GM19328 (cell line): ENCODE results near the gene KRTAP19-1.
A peak's percentile ranks its signal among the peaks of the same experiment; 100 is the strongest.
"Not testable (repeated sequence)": the region's sequence is repeated elsewhere in the genome, so short reads cannot be mapped to it uniquely, and the experiment has no call there.

Experiments
- ATAC-seq: cut with Tn5 transposase; IDR thresholded peaks from one replicate; pipeline ENCODE4 v1.9.1; 2021; ENCODE audit warnings: mild to moderate bottlenecking, moderate library complexity; ENCODE audit not compliant: unreplicated experiment

Gene KRTAP19-1

DNA sequence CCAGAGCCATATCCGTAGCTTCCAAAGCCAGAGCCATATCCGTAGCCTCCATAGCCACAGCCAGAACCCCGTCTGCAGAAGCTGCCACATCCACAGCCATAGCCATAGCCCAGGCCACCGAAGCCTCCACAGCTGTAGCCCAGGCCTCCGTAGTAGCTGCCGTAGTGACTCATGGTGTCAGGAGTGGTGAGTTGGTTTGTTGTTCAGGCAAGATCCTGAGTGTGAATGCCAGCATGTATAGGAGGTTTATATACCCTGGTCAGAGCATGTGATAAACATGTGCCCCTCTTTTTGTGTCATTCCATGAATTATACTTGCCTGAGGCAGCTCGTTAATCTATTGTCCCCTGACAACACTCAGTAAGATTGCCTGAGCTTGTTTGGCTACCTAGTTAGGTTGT, at the start of gene KRTAP19-1:
TSS of gene KRTAP19-1 (minus strand) at position 223 of the 400 bp plus-strand sequence. CDS start at position 173, 50 bp downstream.
- no peak for ATAC-seq

DNA sequence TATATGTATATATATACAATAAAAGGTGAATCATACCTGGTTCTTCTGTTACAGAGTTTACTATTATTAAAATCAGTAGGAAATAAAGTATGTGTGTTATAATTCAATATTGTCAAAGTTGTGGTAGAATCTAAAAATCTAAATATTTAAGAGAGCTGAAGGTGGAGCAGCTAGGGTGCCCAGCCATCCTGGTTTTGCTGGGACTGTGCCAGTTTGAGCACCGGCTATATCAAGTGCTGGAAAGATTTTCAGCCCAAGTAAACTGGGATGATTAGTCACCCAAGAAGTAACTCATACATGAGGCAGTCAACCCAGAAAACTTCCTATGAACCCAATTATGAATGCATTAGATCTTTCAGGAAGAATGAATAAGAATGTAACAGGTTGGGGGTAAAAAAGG, 38.7 kb upstream of the KRTAP19-1 start:
- ATAC-seq, result no peak

DNA sequence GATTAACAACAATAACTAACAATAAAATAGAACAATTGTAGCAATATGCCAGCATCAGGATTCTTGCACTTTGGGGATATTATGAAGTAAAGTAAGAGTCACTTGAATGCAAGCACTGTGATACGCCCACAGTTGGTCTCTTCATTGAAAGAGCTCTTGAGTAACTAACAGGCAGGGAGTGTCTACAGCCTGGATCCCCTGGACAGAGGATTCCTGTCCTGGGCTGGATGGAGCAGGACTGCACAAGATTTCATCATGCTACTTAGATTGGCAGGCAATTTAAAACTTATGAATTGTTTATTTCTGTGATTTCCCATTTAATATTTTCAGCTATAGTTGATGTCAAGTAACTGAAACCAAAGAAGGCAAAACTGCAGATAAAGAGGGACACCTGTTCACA, 35.5 kb upstream of the KRTAP19-1 start:
- no peak for ATAC-seq

DNA sequence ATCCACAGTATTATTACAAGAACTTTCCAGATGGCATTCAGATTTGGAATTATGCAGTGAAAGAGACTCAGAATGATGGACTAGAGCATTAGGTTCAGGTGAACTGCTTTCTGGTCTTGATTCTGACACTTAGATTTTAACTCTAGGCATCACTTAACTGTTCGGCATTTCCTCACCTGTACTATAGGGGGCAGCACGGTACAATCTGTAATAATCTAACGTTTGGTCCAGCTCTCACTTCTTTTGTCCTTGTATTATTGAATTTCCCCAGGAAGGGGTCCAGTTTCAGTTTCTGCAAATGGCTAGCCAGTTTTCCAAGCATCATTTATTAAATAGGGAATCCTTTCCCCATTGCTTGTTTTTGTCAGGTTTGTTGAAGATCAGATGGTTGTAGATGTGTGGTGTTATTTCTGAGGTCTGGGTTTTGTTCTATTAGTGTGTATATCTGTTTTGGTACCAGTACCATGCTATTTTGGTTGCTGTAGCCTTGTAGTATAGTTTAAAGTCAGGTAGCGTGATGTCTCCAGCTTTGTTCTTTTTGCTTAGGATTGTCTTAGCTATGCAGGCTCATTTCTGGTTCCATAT, 25.5 kb upstream of the KRTAP19-1 start:
- not testable (repeated sequence) for ATAC-seq

DNA sequence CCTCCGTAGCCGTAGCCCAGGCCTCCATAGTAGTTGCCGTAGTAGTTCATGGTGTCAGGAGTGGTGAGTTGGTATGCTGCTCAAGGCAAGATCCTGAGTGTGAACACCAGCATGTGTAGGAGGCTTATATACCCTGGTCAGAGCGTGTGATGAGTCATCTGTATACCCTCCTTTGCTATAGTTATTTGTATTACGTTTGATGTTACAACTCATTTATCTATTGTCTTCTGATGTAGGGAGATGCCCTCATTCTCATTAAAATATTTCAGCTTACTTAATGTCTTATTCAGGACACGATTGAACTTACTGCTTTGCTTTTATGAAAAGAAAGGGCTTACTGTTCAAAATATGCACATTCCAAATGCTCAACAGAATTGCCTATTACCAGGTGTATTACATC, 21.9 kb upstream of the KRTAP19-1 start, which contains the start of gene KRTAP19-5:
TSS of gene KRTAP19-5 (minus strand) at position 101 of the 400 bp plus-strand sequence. CDS start at position 50, 51 bp downstream.
- ATAC-seq, result no peak

DNA sequence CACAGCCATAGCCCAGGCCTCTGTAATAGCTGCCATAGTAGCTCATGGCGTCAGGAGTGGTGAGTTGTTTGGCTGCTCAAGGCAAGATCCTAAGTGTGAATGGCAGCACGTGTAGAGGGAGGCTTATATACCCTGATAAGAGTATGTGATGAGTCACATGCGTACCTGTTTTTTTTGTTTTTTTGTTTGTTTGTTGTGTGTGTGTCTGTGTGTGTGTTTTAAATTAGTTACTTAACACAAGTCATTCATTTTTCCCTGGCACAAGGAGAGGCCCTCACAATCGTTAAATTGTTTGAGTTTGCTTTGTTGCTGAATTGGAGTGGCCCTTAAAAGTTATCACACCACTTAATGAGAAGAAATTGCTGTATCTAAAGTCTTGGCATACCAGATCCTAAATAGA, 16.9 kb upstream of the KRTAP19-1 start, which contains the start of gene KRTAP19-4:
TSS of gene KRTAP19-4 (minus strand) at position 101 of the 400 bp plus-strand sequence. CDS start at position 46, 55 bp downstream.
- no peak for ATAC-seq

DNA sequence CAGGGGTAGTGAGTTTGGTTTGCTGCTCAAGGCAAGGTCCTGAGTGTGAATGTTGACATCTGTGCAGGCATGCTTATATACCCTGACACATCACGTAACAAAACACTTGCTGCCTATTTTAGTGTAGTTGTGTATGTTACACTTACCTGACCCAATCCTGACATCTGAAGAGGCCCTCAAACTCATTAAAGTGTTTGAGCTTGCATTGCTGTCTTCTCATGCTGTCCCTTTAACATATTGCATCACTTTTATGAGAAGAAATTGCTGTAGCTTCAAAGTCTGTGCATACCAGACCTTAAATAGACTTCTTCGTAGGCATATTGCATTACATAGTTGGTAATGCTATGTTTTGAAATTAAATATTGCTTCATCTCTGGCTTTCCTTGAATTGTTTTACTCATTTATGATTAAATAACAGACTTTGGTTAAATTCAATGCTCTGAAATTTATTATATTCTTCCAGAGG, 11.8 kb upstream of the KRTAP19-1 start, which contains the start of gene KRTAP19-3:
TSS of gene KRTAP19-3 (minus strand) at position 51 of the 466 bp plus-strand sequence. CDS start 56 bp downstream, outside the sequence.
- no peak for ATAC-seq

DNA sequence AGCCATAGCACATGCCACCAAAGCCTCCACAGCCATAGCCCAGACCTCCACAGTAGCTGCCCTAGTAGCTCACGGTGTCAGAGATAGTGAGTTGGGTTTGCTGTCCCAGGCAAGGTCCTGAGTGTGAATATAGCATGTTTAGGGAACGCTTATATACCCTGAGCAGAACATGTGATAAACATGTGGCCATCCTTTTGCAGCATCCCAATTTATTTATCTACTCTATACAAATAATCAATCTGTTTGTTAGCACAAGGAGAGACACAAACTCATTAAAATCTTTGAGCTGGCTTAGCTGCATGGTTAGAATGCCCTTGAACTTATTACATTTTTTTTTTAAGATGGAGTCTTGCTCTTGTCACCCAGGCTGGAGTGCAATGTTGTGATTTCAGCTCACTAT, 7.2 kb upstream of the KRTAP19-1 start, which contains the start of gene KRTAP19-2:
TSS of gene KRTAP19-2 (minus strand) at position 101 of the 400 bp plus-strand sequence. CDS start at position 13, 88 bp downstream.
- no peak for ATAC-seq

DNA sequence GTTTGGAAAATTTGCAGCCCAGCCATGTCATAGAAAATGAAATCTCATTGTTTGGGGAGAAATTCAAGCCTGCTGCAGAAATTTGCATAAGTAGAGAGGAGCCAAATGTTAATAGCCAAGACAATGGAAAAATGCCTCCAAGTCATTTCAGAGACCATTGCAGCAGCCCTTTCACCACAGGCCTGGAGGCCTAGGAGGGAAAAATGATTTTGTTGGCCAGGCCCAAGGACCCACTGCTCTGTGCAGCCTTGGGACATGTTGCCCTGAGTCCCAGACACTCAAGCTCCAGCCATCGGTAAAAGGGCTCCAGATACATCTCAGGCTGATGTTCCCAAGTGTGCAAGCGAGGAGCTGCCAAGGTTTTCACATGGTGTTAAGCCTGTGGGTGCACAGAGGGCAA, 6.0 kb upstream of the KRTAP19-1 start:
- ATAC-seq, result no peak

DNA sequence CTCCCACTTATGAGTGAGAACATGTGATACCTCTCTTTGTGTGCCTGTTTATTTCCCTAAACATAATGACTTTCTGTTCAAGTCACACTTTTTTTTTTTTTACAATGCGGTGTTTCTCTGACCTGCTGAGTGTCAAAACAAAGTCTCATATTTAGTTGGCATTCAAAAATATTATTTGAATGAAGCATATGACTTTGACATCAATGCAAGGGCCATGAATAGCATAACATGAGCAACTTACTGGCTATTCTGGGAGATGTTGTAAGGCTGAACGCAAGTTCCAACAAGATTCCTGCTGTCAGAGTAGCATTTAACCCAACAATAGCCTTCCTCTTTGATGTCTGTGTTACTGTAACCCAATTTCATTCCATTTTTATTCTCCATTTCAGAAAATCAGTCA, 2.0 kb upstream of the KRTAP19-1 start:
- no peak for ATAC-seq

DNA sequence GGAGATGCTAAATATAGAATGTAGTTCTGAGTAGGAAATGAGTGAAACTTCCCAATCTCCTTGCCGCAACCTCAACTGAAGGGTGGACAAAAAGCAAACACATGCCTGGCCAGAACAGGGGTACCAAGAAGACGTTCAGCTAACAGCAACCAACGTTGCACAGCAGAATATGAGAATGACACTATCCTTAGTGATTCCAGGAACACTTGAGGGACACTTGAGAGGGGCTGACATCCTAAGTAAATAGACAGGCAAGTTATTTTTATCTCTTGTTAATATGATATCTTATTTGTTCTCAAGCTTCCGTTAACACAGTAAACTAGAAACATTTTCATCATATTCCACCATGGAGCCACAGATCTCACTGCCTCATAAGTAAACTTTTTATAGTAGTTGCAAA, 908 bp downstream of the KRTAP19-1 start:
- ATAC-seq, result no peak

DNA sequence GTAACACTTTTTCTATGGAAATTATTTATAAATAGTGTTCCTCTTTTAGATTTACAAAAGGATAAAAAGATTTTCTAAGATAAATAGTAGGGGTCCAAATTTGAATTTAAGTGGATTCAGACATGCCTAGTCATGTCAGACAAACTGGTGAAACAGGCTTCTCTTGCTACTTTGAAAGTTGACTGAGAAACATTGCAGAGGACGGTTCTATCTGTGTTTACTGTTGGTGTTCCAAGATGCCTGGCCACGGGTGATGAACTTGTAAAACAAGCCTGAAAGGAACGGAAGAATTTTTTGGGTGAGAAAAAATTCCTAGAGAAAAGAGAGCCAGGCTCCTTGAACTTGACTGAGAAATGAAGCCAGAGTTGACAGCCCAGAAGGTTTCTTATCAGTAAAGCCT, 2.2 kb downstream of the KRTAP19-1 start:
- ATAC-seq, result no peak

DNA sequence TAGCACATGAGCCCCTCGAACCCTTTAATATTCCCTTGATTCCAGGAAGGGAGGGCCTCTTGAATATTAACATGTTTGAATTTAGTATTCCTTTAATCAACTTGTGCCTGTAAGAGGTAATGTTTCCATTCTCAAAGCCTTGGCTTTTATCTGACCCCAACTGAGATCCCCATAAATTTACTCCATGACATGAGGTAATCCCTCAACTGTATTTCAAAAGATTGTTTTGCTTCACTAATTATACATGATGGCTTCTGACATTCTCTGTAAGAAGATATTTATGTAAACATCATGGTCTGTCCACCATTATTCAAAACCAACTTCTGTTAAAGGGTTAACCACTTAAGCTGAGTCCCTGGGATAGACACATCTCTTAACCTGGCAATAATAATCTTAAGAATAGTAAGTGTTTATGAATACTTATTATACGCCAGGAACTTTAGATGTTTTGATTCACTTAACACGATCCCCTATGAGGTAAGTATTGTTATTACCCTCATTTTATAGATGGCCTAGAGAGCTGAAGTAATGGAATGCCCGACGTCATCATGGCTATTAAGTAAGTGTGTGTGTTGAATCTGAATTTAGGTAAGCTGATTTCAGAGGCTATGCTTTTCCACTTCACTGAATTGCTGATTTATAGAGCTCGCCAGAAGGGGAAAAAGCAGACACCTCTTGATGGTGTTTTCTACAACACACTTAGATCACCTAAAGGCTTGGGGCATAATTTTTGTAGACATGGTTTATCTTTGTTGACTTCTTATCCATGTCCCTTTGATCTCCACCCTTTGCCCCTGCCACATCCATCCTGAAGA, 11.1 kb downstream of the KRTAP19-1 start:
- no peak for ATAC-seq

DNA sequence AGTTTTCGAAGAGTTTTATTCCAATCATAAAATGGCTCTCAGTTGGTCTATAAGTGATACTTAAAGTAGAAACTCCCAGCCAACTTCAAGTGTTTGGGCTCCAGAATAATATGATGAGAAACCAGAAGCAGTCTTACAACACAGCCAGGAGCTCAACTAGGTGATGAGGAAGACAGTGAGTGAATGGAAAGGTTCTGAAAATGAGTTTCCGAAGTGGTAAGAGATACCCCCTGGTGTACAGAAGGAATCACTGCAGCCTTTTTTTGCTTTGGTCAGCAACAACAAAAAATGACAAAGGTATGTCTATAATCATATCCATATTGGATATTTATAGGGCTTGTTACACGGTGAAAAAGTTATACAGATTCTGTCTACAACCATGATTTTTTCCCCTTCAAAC, 16.5 kb downstream of the KRTAP19-1 start:
- no peak for ATAC-seq

DNA sequence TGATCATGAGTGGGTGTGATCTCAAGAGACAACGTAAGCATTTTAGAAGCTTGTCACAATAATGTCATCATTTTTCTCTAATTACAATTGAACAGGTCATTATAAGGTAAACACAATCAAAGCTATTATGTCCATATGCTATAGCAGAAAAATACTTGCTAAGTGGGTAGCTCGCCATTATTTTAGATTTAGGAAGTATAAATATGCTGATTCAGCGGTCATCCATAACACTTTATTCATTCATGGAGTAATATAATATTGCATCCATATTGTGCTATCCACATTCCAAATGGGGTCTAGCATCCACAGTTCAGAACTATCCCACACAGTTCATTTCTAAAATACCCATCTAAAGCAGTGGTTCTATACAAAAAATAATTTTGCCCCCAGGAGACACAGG, 31.7 kb downstream of the KRTAP19-1 start:
- no peak for ATAC-seq

DNA sequence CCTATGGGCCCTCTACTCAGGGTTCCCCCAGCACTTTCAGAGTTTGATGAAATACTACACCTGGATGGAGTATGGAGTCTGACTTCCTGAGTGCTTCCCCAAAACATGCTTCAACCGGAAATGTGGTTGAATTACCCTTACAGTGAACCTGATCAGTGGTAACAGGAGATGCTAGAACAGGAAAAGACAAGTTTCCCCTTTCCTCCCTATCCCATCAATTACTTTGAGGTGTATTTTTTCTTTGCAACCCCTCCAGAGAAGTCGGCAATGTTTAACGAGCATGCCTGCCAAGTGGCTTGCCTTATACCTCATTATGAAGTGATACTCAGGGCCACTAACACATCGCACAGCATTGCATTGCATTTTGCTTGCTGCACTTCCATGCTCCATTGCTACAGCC, 33.1 kb downstream of the KRTAP19-1 start:
- no peak for ATAC-seq

DNA sequence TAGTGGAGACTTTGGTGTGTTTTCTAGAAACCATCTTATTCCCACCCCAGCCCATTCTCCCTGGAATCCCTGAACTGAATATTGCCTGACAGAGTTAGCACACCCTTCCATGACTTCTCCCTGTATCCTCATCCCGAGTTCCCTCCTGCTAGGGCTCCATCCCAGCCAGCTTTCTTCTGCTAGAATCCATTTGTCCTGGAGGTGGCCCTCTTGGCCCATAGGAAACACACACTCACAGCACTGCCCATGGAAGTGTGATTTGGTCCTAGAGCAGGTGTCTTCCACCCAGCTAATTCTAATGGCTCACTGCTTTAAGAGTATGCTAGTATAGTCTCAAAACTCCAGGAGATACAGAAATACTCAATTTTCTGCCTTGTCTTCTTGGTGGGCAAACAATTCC, 36.0 kb downstream of the KRTAP19-1 start:
- no peak for ATAC-seq

DNA sequence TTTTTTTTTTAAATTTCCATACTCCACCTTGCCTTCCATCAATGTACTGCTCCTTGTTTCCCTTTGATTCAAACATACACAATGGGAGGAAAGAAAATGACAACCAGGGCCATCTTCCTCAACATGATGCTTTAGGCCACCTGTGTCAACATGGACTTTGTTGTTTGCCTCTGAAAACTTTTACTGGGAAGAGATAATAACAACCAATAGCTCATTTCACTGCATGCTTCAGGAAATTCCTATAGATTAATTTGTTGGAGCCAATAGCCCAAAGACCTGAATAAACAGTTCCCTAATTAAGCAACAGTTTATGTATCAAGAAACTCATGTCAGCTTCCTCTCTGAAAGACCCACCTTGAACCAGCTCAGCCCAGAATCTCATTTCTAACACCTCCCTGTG, 36.9 kb downstream of the KRTAP19-1 start:
- no peak for ATAC-seq

DNA sequence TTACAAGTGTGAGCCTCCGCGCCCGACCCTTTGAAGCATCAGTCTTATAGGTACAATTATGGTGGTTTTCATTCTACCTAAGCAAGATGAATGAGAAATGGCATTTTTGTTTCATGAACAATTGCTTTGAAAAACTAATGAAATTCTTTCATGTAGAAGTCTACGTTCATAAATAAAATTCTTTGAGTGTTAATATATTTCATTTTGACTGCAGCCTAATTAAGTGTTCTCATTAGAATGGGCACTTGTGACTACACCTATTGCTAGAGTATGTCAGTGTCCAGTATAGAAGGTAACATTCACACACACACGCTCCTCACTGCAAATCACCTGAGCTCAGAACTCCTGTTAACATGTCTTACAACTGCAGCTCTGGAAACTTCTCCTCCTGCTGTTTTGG, 40.2 kb downstream of the KRTAP19-1 start, which contains the start of gene KRTAP15-1:
TSS of gene KRTAP15-1 (plus strand) at position 301 of the 400 bp plus-strand sequence. CDS start at position 354, 53 bp downstream.
- no peak for ATAC-seq

DNA sequence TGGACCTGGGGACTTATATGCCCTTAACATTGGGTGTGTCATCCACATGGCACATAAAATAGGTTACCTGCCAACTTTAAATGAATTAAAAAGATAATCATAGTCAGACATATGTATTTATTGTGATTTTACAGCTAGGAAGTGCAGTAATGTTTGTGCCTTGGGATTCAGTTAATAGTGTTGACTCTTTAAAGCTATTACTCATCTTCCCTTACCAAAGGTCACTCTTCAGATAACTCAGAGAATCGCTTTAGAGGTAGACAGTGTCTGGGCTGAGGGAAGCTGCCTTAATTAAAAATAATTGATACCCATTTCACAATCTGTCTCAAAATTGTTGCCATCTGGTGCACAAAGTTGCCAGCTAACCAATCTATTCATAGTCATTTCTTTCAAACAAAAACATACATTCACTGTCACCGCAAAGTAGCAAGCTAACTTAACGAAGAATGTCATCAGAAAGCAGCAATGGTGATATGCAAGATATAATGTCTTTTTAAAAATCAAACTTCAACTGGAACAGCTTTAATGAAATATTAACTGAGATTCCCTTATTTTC, 43.1 kb downstream of the KRTAP19-1 start:
- ATAC-seq, result no peak

DNA sequence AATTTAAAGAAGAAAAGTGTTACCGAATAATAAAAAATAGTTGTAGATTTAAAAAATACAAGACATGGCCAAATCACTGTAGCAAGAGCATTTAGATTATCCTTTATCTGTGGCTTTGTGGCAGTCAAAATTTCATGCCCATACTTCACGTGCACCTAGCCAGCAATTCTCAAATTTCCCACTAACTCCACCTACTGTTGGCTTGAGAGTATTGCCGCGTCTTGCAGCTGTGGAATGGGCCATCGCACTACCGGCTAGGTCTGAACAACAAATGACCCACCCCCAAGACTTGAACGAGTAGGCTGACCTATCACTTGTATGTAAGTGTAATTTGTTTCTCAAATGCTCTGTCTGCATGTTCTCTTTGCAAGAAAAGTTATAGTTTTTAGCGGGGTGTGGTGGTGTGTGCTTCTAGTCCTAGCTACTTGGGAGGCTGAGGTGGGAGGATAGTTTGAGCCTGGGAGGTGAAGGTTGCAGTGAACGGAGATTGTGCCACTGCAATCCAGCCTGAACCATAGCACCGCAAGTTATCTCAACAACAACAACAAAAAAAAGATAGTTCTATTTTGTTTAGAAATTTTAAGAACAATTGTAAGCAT, 46.0 kb downstream of the KRTAP19-1 start:
- ATAC-seq, result peak; percentile 58
